ENCODE measurements around the gene USP2.

DNA sequence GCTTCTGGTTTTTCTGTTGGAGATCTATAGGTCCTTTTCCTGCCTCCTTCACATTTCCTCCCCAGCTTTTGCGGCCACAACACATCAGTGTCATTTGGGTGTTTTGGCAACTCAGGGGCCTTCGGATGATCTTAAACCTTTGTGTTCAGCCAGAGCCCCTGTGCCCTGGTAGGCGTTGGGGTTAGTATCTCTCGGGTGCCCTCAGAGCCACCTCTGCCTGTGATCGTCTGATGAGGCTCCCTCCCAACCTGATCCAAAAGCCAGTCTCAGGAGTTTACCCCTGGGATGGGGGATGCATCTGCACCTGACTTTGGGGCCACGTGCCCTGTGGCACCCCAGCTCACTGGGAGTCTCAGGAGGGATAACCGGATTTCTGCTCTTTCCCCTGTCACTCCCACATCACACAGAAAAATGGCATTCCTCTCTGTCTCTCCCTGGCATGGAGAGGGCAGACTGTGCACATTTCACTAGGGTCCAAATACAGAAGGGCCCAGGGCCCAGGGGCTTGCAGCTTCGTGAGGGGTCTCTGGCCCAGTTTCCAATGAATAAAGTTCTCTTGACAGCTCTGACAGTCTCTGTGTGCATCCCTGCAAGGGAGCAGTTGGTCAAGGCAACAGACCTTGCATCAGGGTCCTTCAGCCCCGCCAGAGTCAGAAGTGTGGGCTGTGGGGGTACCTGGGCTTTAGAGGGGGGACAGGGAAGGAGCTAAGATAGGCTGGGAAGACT lies 44.6 kb downstream of the USP2 start:
- no peak for TF ChIP-seq CTCF (IDR thresholded peaks at IDR 0.05; ENCODE audit: insufficient read depth, low read length)
- TF ChIP-seq GABPA (IDR thresholded peaks at IDR 0.05; ENCODE audit: low read depth), result no peak

Measured in HL-60 (cell line).